ENCODE data around the gene GBX2. TPM values are rescaled to one million over a fixed set of nuclear protein-coding genes. Genes with fewer than 3 reads are reported as not detected.

The GBX2 gene
- total and polyA plus RNA-seq, 3 donors from 2014 or later: 0.47 to 0.90 (median 0.56) TPM

- peaks cover 4% of the 10 kb centered on the region for H3K4me1 ChIP-seq
- intact Hi-C loops (cut with DNase I; ENCODE audit: low total_unique reads): no loop called here
- no peaks in the 10 kb centered on the region for H3K9me3 ChIP-seq
- DNase-seq: no peak
- H3K36me3 ChIP-seq (ENCODE audit: low read depth, missing control alignments): no peaks in the 10 kb centered on the region
- H3K27ac ChIP-seq: no peak overlapping the region
- H3K4me3 ChIP-seq: no peak overlapping the region
- no peak for TF ChIP-seq CTCF (IDR thresholded peaks at IDR 0.05)
- TF ChIP-seq POLR2A (IDR thresholded peaks at IDR 0.05): no peak
- H3K27me3 ChIP-seq: no peaks in the 10 kb centered on the region
- 9 to 16% methylated on average over 21 of the region's 21 CpGs for WGBS, 2 donors
Measured at GRCh38 chr2:236170590-236171165, 2.5 kb upstream of the GBX2 start.

- Histone ChIP-seq H3K9me3 (no peaks in the 10 kb centered on the region), H3K4me3 (no peak overlapping the region), H3K27ac (no peak overlapping the region), H3K4me1 (peaks cover 4% of the 10 kb centered on the region), H3K36me3 (ENCODE audit: low read depth, missing control alignments) (no peaks in the 10 kb centered on the region), H3K27me3 (no peaks in the 10 kb centered on the region)
- TF ChIP-seq CTCF (IDR thresholded peaks at IDR 0.05) (no peak), POLR2A (IDR thresholded peaks at IDR 0.05) (no peak)
- no peak for DNase-seq
- 7 to 8% methylated on average over 38 of the region's 38 CpGs for WGBS, 2 donors
- intact Hi-C loops (cut with DNase I; ENCODE audit: low total_unique reads): loop anchor here (10.0 kb wide), 1 partner anchor 395 kb away; no protein-coding TSS in a partner anchor
Measured at GRCh38 chr2:236169741-236170589, 1.8 kb upstream of the GBX2 start.

GRCh38 chr2:236169151-236169721 is 1.1 kb upstream of the GBX2 start:
- DNase-seq: no peak
- no peak for TF ChIP-seq POLR2A (IDR thresholded peaks at IDR 0.05)
- TF ChIP-seq CTCF (IDR thresholded peaks at IDR 0.05): no peak
- Histone ChIP-seq H3K4me3 (no peak overlapping the region), H3K9me3 (no peaks in the 10 kb centered on the region), H3K27ac (no peak overlapping the region), H3K27me3 (no peaks in the 10 kb centered on the region), H3K4me1 (peaks cover 11% of the 10 kb centered on the region), H3K36me3 (ENCODE audit: low read depth, missing control alignments) (no peaks in the 10 kb centered on the region)
- intact Hi-C loops (cut with DNase I; ENCODE audit: low total_unique reads): loop anchor here (10.0 kb wide), 1 partner anchor 394 kb away; no protein-coding TSS in a partner anchor
- WGBS, 2 donors: 7 to 9% methylated on average over 36 of the region's 36 CpGs

GRCh38 chr2:236167297-236168109 is 683 bp downstream of the GBX2 start:
- WGBS, 2 donors: 1 to 7% methylated on average over 3 to 40 of the region's 112 CpGs
- DNase-seq: no peak
- Histone ChIP-seq H3K36me3 (ENCODE audit: low read depth, missing control alignments) (no peaks in the 10 kb centered on the region), H3K9me3 (no peaks in the 10 kb centered on the region), H3K4me1 (peaks cover 15% of the 10 kb centered on the region), H3K4me3 (peak overlapping the region; percentile 6 to 47), H3K27me3 (no peaks in the 10 kb centered on the region), H3K27ac (no peak overlapping the region)
- no peak for TF ChIP-seq POLR2A (IDR thresholded peaks at IDR 0.05)
- TF ChIP-seq CTCF (IDR thresholded peaks at IDR 0.05): no peak
- intact Hi-C loops (cut with DNase I; ENCODE audit: low total_unique reads): loop anchor here (10.0 kb wide), 1 partner anchor 393 kb away; no protein-coding TSS in a partner anchor

Measured in testis (tissue), 3 donors.